ENCODE data around the gene ITSN1.

Gene ITSN1

GRCh38 chr21:33939226-33939625, 296.9 kb downstream of the ITSN1 start:
- no peak for DNase-seq

- DNase-seq, result no peak
Measured at GRCh38 chr21:33940164-33940880, 298.0 kb downstream of the ITSN1 start.

- no peak for DNase-seq
Measured at GRCh38 chr21:33940881-33941245, 298.6 kb downstream of the ITSN1 start.

GRCh38 chr21:33942426-33942825, 300.1 kb downstream of the ITSN1 start:
- no peak for DNase-seq

GRCh38 chr21:33943293-33943692, 301.0 kb downstream of the ITSN1 start:
- no peak for DNase-seq

- no peak for DNase-seq
Measured at GRCh38 chr21:33944185-33944763, 302.0 kb downstream of the ITSN1 start.

GRCh38 chr21:33945652-33946270, 303.5 kb downstream of the ITSN1 start:
- peak in 1 of 5 experiments; percentile 83 for DNase-seq

GRCh38 chr21:33947451-33948095, 305.3 kb downstream of the ITSN1 start:
- DNase-seq, result peak; percentile 54 to 98 (median 80)

GRCh38 chr21:33948096-33948950, 306.0 kb downstream of the ITSN1 start:
- peak; percentile 45 to 99 (median 75) for DNase-seq

- no peak for DNase-seq
Measured at GRCh38 chr21:33948951-33949444, 306.7 kb downstream of the ITSN1 start.

Measured in T-helper 2 cell (primary cell).